GM23248 (cell line): Measurements from ENCODE around the gene LECT2. TPM values are rescaled to one million over a fixed set of nuclear protein-coding genes. Genes with fewer than 3 reads are reported as not detected.

Experiments used
- DNase-seq: peaks from one replicate; pipeline ENCODE4 v3.0.0-alpha.2; 2015
- H2AFZ ChIP-seq: fragments of 200-600 bp; sonication (generic); 2 replicates; pipeline ENCODE4 v1.6.1; 2016; ENCODE audit warnings: antibody characterized with exemption
- H3F3A ChIP-seq: fragments of 200-600 bp; sonication (generic); 2 replicates; pipeline ENCODE4 v1.6.1; 2016; ENCODE audit warnings: mild to moderate bottlenecking, antibody characterized with exemption, mixed run types; ENCODE audit not compliant: insufficient read depth
- H3K27ac ChIP-seq: fragments of 200-600 bp; sonication (generic); 2 replicates; pipeline ENCODE4 v1.5.1; 2016; ENCODE audit warnings: mild to moderate bottlenecking
- H3K27me3 ChIP-seq: fragments of 200-600 bp; sonication (generic); replicated peaks from 2 replicates; pipeline ENCODE4 v1.6.1; 2016; ENCODE audit warnings: mild to moderate bottlenecking; ENCODE audit not compliant: insufficient read depth
- H3K36me3 ChIP-seq: fragments of 200-600 bp; sonication (generic); 2 replicates; pipeline ENCODE4 v1.6.1; 2016; ENCODE audit warnings: low read depth, mild to moderate bottlenecking
- H3K4me1 ChIP-seq: fragments of 200-600 bp; sonication (generic); 2 replicates; pipeline ENCODE4 v1.6.1; 2016; ENCODE audit warnings: mild to moderate bottlenecking; ENCODE audit not compliant: insufficient read depth
- H3K4me2 ChIP-seq: fragments of 200-600 bp; sonication (generic); one replicate; pipeline ENCODE4 v1.6.1; 2016; ENCODE audit warnings: mild to moderate bottlenecking; ENCODE audit not compliant: unreplicated experiment
- H3K4me3 ChIP-seq: fragments of 200-600 bp; sonication (generic); 2 replicates; pipeline ENCODE4 v1.5.1; 2016; ENCODE audit warnings: mild to moderate bottlenecking
- H3K79me2 ChIP-seq: fragments of 200-600 bp; sonication (generic); 2 replicates; pipeline ENCODE4 v1.6.1; 2016; ENCODE audit warnings: mild to moderate bottlenecking; ENCODE audit not compliant: insufficient read depth
- H3K9ac ChIP-seq: fragments of 200-600 bp; sonication (generic); 2 replicates; pipeline ENCODE4 v1.6.1; 2016; ENCODE audit warnings: mild to moderate bottlenecking
- H3K9me2 ChIP-seq: fragments of 200-600 bp; sonication (generic); 2 replicates; pipeline ENCODE4 v1.6.1; 2016; ENCODE audit warnings: mixed run types, mild to moderate bottlenecking, moderate library complexity; ENCODE audit not compliant: insufficient read depth
- H3K9me3 ChIP-seq: fragments of 200-600 bp; sonication (generic); one replicate; pipeline ENCODE4 v1.6.1; 2017; ENCODE audit warnings: low read depth
- H4K20me1 ChIP-seq: fragments of 200-600 bp; sonication (generic); 2 replicates; pipeline ENCODE4 v1.6.0; 2016; ENCODE audit not compliant: insufficient read depth
- EZH2 ChIP-seq: fragments of 200-600 bp; sonication (generic); IDR thresholded peaks from 2 replicates; pipeline ENCODE4 v1.6.1; 2018; ENCODE audit warnings: antibody characterized with exemption, mild to moderate bottlenecking; ENCODE audit not compliant: insufficient read depth, poor library complexity, severe bottlenecking
- EZH2phosphoT487 ChIP-seq: fragments of 200-600 bp; sonication (generic); IDR thresholded peaks from 2 replicates; pipeline ENCODE4 v1.6.1; 2018; ENCODE audit warnings: antibody characterized with exemption, moderate library complexity, mild to moderate bottlenecking, low read depth; ENCODE audit not compliant: insufficient read depth
- WGBS, 2 experiments: methylation state at CpG; one replicate each; pipeline ENCODE4 v1.1.6; 2015 to 2017; ENCODE audit warnings: low lambda C conversion rate in 2 of 2, low coverage in 1 of 2; ENCODE audit errors: missing lambda C conversion rate in 2 of 2; 5-methylcytosine and 5-hydroxymethylcytosine counted together
- in situ Hi-C: fragments of 300-500 bp; cut with MboI; formaldehyde crosslinking; loops from 2 replicates; pipeline ENCODE4 v1.15.0; 2020
- polyA plus RNA-seq: library from polyadenylated mRNA; unstranded; fragments of >200 nt; fragmentation: Nextera tagmentation; extraction: Ambion mirVana; gene quantifications from 2 replicates; pipeline ENCODE4 v1.2.1, GENCODE V29; 2016
- total RNA-seq: library from RNA; depleted of rRNA; stranded (reverse); fragments of >200 nt; shearing (Covaris generic); gene quantifications from 2 replicates; pipeline ENCODE4 v1.2.3, GENCODE V29; 2014

The LECT2 gene
- total and polyA plus RNA-seq, 2 experiments from 2014 or later: 0.32 to 0.41 TPM

DNA sequence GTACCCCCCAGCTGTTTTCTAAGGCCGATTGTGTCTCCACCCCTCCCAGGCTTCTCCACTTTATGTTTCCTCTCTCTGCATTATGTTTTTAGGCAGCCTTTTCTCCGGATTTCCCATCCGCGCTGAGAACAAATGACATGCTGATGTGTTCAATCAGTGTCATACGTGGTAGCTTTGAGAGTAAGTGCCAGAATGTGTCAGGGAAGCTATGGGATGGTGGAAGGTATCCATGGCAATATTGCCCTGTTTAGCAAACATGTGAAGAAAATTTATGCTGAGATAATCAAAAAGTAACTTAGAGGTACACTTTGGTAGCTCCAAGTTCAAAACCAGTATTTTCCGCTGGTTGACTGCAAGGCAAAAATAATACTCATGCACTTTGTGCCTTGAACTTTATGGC is 36.6 kb upstream of the LECT2 start:
- peaks cover 41% of the 10 kb centered on the region for H3F3A ChIP-seq

DNA sequence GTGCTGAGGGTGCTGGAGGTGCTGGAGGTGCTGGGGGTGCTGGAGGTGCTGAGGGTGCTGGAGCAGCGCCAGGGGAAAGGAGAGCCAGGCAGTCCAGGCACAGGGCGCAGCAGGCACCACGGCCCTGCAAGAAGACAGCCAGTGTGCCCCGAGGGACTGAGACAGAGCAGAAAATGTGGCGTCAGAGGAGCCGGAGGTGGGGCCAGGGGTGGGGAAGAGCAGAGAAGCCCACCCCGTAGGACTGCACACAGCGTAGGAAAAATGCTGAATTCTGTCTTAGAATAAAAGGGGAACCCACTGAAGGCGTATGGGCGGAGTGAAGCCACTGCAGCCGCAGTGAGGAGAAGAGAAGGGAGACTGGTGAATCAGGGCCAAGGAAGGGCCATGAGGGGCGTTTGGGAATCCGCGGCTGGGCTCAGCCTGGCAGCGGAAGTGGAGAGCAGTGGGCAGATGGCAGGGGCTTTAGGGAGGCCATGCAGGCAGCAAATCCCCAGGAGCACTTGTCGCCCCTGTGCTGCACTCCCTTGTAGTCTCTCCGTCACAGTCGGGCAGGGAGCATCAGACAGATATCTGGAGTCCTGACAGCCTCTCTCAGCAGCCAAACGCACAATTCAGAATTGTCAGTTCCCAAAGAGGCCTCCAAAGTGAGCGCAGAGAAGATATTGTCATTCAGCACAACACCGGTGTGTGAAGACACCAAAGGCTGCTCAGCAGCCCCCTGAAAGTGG is 35.9 kb upstream of the LECT2 start:
- Histone ChIP-seq H3K9me2 (no peaks in the 10 kb centered on the region), H3K36me3 (no peaks in the 10 kb centered on the region), H3K27me3 (no peaks in the 10 kb centered on the region), H2AFZ (no peak overlapping the region), H3K4me3 (no peak overlapping the region), H4K20me1 (no peaks in the 10 kb centered on the region), H3K27ac (no peak overlapping the region), H3K4me1 (peaks cover 43% of the 10 kb centered on the region), H3K9me3 (no peaks in the 10 kb centered on the region), H3K79me2 (no peaks in the 10 kb centered on the region), H3F3A (peaks cover 35% of the 10 kb centered on the region), H3K4me2 (no peak overlapping the region), H3K9ac (no peak overlapping the region)
- no peak for DNase-seq
- WGBS, 2 experiments: 79 to 83% methylated on average over 20 to 21 of the region's 21 CpGs
- TF ChIP-seq EZH2phosphoT487: no peak
- TF ChIP-seq EZH2: no peak
- in situ Hi-C loops: no loop called here

More for the DNA sequence above, 36.6 kb upstream of the LECT2 start:
- Histone ChIP-seq H3K79me2 (no peaks in the 10 kb centered on the region), H4K20me1 (no peaks in the 10 kb centered on the region), H3K4me1 (peaks cover 50% of the 10 kb centered on the region), H3K9me3 (no peaks in the 10 kb centered on the region), H2AFZ (no peak overlapping the region), H3K9ac (no peak overlapping the region), H3K27ac (no peak overlapping the region), H3K27me3 (no peaks in the 10 kb centered on the region), H3K4me3 (no peak overlapping the region), H3K4me2 (no peak overlapping the region), H3K9me2 (no peaks in the 10 kb centered on the region), H3K36me3 (no peaks in the 10 kb centered on the region)
- no peak for DNase-seq
- TF ChIP-seq EZH2: no peak
- TF ChIP-seq EZH2phosphoT487: no peak
- WGBS, 2 experiments: 85 to 87% methylated on average over 6 of the region's 6 CpGs
- in situ Hi-C loops: no loop called here

DNA sequence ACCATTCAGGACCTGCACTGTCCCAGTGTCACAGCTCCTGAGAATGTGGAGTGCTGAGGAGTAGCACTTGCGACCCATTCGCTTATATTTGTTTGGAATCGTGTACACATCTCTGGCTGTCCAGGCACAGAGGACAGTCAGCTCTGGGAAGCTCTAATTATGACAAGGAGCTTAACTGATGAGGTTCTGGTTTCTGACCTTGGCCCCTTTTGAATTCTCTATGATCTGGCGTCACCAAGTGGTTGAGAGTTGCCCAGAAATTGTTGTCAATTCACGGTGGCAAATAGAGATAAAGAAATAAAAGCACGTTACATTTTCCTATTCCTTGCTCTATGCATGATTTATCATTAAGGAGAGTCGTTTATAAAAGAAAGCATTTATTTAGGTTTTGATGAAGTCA is 34.9 kb upstream of the LECT2 start:
- no peak overlapping the region for H3K9ac ChIP-seq
- peaks cover 34% of the 10 kb centered on the region for H3K4me1 ChIP-seq
- WGBS, 2 experiments: 95 to 98% methylated on average over 7 of the region's 7 CpGs
- no peak for DNase-seq
- no peak overlapping the region for H3K4me3 ChIP-seq
- no peaks in the 10 kb centered on the region for H3K27me3 ChIP-seq
- no peaks in the 10 kb centered on the region for H3K9me3 ChIP-seq
- H3F3A ChIP-seq: peaks cover 26% of the 10 kb centered on the region
- no peaks in the 10 kb centered on the region for H3K79me2 ChIP-seq
- in situ Hi-C loops: no loop called here
- H3K36me3 ChIP-seq: no peaks in the 10 kb centered on the region
- no peaks in the 10 kb centered on the region for H3K9me2 ChIP-seq
- no peak overlapping the region for H2AFZ ChIP-seq
- no peaks in the 10 kb centered on the region for H4K20me1 ChIP-seq
- H3K27ac ChIP-seq: no peak overlapping the region
- TF ChIP-seq EZH2phosphoT487 (no peak), EZH2 (no peak)
- H3K4me2 ChIP-seq: no peak overlapping the region

DNA sequence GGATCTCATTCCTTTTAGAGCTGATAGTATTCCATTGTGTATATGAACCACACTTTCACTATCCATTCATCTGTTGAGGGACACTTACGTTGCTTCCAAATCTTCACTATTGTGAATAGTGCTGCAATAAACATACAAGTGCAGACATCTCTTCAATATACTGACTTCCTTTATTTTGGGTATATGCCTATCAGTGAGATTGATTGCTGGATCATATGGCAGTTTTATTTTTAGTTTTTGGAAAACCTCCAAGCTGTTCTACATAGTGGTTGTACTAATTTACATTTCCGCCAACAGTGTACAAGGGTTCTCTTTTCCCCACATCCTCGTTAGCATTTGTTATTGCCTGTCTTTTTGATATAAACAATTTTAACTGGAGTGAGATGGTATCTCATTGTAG is 33.8 kb upstream of the LECT2 start:
- 97 to 99% methylated on average over 3 of the region's 3 CpGs for WGBS, 2 experiments
- TF ChIP-seq EZH2: no peak
- TF ChIP-seq EZH2phosphoT487: no peak
- H3K27me3 ChIP-seq: no peaks in the 10 kb centered on the region
- H3K9me2 ChIP-seq: no peaks in the 10 kb centered on the region
- no peaks in the 10 kb centered on the region for H3K79me2 ChIP-seq
- H3K4me3 ChIP-seq: no peak overlapping the region
- H3K4me1 ChIP-seq: peaks cover 23% of the 10 kb centered on the region
- no peak overlapping the region for H3K4me2 ChIP-seq
- H3F3A ChIP-seq: peaks cover 15% of the 10 kb centered on the region
- H3K27ac ChIP-seq: no peak overlapping the region
- no peaks in the 10 kb centered on the region for H4K20me1 ChIP-seq
- in situ Hi-C loops: no loop called here
- no peak overlapping the region for H2AFZ ChIP-seq
- H3K9ac ChIP-seq: no peak overlapping the region
- H3K9me3 ChIP-seq: no peaks in the 10 kb centered on the region
- no peak for DNase-seq
- H3K36me3 ChIP-seq: no peaks in the 10 kb centered on the region
